T-helper 9 cell (primary cell): ENCODE results near the gene TMEM42.
A peak's percentile ranks its signal among the peaks of the same experiment; 100 is the strongest.
"Not testable (repeated sequence)": the region's sequence is repeated elsewhere in the genome, so short reads cannot be mapped to it uniquely, and the experiment has no call there.

Experiments
- DNase-seq: peaks from one replicate; pipeline ENCODE4 v3.0.0-alpha.2; 2020
- total RNA-seq, 2 donors: gene quantifications; one replicate each; lab custom pipeline; 2026; lab: John Stamatoyannopoulos, UW

Gene TMEM42
- 5.8 to 12.3 reads per million in 2 donors for total RNA-seq

DNA sequence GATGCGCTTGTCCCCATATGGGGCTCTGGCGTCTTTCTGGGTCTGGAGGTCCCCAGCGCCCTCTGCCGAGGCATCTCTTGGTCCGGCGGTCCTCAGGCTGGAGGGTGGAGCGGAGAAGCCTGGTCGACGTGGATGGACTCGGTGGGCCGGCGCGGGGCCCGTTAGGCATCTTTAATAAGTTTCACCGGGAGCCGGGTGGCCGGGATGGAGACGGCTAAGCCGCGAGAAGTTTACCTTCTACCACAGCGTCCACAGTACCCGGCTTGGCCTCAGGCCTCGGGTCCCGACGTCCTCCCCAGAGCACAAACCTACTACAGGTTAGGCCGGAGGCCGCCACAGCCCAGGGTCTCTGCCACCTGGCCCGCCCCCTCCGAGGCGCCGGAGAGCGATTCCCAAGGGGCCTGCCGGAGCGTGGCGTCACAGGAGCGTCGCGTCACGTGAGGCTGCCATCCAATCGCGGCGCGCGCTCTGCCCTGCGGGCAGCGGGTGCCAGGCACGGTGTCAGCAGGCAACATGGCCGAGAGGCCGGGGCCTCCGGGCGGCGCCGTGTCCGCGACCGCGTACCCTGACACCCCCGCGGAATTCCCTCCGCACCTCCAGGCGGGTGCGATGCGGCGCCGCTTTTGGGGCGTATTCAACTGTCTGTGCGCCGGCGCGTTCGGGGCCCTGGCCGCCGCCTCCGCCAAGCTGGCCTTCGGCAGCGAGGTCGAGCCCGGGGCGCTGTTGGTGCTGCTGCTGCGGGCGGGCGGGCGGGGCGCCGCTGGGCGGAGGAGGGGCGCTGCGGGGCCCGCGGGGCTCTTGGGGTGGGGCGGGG, at the start of gene TMEM42:
Gene TMEM42, plus strand, starts transcription at position 501 of the 814 bp plus-strand sequence. Its CDS starts 13 bp downstream, at position 514.
- DNase-seq = peak; percentile 79

DNA sequence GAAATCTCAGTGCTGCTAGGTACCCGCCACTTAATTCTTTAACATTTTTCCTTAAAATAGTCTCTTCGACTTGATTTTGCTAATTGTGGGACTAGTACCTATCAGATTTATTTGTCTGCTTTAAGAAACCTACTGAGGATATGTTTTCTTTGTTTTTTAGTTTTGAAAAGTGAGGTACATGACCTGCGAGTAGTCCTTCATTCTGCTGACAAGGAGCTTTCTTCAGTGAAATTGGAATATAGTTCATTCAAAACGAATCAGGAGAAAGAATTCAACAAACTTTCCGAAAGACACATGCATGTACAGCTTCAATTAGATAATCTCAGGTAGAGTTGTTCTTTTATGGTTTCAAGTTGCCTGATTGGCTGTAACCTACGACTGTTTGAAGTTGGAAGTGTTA, 47.0 kb upstream of the TMEM42 start:
- no peak for DNase-seq

DNA sequence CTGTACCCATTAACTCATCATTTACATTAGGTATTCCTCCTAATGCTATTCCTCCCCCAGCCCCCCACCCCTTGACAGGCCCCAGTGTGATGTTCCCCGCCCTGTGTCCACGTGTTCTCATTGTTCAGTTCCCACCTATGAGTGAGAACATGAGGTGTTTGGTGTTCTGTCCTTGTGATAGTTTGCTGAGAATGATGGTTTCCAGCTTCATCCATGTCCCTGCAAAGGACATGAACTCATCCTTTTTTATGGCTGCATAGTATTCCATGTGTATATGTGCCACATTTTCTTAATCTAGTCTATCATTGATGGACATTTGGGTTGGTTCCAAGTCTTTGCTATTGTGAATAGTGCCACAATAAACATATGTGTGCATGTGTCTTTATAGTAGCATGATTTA, 45.4 kb upstream of the TMEM42 start:
- DNase-seq = not testable (repeated sequence)

DNA sequence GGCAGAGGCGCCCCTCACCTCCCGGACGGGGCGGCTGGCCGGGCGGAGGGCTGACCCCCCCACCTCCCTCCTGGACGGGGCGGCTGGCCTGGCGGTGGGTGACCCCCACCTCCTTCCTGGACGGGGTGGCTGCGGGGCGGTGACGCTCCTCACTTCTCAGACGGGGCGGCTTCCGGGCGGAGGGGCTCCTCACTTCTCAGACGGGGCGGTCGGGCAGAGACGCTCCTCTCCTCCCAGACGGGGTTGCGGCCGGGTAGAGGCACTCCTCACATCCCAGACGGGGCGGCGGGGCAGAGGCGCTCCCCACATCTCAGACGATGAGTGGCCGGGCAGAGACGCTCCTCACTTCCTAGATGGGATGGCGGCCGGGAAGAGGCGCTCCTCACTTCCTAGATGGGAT, 40.5 kb upstream of the TMEM42 start:
- not testable (repeated sequence) for DNase-seq

DNA sequence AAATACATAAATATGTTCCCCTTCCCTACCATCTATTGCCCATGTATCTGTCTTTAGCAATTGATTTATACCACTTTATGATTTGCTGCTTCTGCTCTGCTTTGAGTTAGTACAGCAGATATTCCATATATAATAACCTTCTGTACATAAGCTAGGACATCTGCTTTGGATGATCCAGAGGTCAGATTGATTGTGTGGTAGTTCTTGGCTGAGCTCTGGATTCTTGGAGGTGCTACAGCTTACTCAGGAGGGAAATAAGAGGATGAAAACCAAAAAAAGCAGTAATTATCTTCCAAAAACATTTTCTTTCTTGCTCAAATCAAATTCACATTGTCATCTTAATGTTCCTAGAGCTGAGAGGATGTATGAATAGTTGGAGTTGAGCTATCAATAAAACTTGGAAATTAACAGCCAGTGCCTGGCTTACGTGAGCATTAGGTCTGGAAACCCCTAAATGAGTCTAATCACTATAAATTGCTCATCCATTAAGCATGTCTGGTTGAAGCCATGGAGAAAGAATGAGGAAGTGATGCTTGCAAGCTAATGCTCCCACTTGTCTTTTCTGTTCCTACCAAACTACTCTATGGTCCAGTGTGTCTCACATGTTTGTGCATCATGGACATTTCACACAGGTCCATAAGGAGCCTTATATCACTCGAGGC, 36.3 kb upstream of the TMEM42 start:
- no peak for DNase-seq

DNA sequence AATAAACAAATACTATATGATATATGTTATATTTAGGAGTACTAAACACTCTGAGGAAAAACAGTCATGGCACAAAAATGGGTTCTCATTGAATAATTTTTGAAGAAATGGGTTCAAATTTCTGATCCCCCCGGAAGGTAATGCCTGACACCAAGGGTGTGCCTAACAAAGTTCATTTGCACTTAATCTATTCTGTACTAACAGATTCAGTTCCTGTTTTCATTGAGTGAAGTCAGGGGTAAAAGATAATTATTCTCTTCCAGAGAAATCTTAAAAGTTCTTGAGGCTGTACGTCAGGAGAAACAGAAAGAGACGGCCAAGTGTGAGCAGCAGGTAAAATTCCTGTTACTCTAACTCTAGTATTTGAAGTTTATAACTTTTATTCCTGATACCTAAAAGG, 34.5 kb upstream of the TMEM42 start:
- DNase-seq = no peak

DNA sequence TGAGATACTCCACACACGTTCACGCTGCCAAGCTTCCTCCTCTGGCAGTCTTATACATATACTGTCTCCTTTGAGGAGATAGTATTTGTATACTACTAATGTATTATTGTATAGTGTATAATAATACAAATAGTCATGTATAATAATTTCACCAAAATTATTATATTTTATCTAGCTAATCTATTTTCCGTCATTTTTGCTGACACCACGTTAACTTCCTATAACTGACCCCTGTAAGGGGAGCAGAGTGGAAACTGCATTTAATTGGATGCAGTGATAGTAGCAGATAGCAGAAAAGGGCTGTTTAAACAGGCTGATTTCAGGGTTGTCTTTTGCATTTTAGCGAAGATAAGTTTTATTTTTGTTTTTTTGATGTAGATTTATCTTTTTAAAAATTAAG, 30.5 kb upstream of the TMEM42 start:
- DNase-seq = no peak

DNA sequence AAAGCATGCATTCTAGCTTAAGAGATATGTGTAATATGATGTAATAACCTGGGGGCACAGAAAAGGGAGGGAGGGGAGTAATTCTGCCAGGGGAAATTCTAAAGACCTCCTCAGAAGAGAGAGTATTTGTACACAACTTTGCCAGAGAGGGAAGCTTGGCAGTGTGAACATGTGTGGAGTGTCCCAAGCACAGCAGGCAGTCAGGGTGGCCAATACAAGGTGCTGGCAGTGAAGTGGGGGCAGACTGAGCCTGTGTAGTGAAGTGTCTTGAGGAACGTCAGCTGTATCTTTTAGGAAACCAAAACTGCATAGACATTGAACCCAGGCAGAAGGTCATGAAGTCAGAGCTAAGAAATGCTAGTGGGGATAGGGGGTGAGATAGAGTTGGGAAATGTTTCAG, 29.7 kb upstream of the TMEM42 start:
- no peak for DNase-seq

DNA sequence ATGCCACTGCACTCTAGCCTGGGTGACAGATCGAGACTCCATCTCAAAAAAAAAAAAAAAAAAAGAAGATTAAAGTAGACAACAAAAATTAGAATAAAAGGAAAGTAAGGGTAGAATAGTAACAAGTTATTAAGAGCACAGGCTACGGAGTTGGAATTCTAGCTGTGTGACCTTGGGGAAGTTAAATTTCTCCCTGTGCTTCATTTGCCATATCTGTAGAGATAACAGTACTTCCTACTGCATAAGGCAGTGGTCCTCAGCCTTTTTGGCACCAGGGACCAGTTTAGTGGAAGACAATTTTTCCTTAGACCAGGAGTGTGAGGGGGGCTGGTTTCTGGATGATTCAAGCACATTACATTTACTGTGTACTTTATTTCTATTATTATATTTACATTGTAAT, 28.7 kb upstream of the TMEM42 start:
- DNase-seq = no peak

DNA sequence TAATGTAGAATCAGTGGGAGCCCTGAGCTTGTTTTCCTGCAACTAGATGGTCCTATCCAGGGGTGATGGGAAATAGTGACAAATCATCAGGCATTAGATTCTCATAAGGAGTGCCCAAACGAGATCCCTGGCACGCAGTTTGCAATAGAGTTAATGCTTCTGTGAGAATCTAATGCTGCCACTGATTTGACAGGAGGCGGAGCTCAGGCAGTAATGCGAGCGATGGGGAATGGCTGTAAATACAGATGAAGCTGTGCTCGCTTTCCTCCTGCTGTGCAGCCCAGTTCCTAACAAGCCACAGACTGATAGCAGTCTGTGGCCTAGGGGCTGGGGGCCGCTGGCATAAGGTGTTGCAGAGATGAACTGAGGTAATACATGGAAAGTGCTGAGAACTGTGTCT, 28.3 kb upstream of the TMEM42 start:
- DNase-seq = no peak

DNA sequence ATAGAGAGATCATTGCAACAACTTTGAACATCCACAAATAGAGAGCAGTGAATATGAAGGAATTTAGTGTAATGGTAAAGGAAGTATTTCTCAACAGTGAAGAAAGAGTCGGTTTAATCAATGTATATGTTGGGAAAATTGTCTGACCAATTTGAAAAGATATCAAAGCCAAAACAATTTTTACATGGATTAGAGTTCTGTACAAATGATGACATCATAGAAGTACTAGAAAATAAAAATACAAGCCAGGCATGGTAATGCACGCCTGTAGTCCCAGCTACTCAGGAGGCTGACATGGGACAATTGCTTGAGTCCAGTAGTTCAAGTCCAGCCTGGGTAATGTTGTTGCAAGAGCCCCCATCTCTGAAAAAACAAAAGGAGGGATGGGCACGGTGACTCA, 26.0 kb upstream of the TMEM42 start:
- DNase-seq = no peak

DNA sequence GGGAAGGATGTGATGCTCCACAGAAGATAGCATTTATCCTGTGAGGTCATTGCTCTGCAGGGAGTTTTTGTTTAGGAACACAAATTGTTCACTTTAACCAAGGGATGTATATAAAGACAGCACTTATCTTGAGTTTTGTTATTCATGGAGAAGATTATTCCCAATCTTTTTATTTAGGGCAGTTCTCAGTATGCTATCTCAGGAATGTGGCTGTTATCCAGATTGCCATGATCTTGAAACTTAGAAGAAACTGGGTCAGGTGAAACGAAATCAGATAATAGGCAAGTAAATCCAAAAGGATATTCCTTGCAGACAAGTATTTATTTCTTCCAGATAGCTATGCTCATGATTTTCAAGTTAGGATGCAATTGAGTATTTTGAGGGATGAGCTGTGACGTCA, 19.3 kb upstream of the TMEM42 start:
- DNase-seq = no peak

DNA sequence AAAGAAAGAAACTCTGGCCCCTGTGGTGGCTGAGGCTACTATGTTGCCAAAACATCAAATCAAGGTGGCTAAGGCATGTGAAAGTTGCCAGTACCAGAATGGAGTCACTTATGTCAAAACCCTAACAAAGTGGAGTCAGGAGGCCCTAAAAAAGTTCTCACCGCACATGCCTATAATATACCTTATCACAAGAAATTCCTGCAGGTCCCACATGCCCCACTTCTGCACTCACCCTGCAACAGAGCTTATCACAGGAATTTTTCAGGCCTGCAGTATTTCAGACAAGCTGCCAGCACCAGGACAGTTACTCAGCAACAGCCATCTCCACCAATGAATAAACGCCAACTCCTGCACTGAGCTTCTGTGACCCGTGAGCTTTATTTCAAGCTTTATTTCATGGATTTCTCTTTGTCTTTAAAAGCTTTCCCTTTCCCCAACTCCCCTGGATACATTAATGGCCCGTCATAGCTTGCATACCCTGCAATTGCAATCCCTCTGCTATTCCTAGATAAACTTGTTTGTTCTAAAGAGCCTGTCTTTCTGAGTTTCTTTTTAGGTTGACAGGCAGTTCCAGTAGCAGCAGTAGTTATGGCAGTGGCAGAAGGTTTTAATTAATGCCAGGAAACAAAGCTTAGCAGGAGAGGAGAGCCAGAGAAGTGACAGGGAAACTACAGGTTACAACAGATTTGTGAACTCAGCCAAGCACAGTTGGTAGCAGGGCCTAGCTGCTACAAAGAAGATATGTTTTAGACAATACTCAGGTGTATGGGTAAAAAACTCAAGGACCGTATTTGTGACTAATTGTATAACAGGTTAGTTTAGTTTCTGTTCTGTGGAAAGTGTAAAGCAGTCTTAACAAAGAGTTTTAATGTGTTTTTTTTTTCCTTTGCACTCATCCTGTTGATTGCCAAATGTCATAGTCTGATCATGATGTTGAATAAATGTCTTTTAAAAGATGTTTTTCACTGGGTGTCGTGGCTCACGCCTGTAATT, 15.9 kb upstream of the TMEM42 start:
- no peak for DNase-seq

DNA sequence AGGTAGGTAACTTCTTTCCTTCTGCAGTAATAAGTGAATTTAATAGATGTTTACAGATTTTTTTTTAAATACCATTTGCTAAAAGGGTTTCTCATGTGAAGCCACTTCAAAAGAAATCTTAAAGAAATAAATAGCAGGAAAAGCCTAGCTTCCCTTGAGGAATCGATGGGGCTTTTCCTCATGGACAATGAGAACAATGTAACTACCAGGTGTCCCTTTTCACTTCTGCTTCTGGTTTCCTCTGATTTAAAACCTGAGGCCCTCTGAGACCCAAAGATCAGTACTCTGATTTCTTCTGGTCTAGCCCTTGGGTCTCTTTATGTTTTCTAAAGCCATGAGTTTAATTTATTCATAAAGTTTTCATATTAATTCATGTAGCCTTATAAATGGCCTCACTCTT, 13.1 kb upstream of the TMEM42 start:
- DNase-seq = no peak

DNA sequence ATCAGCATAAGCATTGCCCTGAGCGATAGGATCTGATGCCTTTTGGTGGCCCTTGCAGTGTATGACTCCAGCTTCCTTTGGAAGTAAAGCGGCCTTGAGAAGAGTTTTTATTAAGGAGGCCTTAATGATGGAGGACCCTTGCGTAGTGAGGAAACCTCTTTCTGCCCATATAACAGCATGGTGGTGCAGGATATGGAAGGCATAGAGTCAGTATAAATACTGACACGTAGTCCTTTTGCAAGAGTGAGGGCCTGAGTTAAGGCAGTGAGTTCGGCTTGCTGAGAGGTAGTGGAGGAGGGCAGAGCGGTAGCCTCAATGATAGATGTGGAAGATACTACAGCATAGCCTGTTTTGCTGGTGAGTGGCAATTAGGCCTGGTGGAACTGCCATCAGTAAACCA, 5.0 kb upstream of the TMEM42 start:
- not testable (repeated sequence) for DNase-seq

DNA sequence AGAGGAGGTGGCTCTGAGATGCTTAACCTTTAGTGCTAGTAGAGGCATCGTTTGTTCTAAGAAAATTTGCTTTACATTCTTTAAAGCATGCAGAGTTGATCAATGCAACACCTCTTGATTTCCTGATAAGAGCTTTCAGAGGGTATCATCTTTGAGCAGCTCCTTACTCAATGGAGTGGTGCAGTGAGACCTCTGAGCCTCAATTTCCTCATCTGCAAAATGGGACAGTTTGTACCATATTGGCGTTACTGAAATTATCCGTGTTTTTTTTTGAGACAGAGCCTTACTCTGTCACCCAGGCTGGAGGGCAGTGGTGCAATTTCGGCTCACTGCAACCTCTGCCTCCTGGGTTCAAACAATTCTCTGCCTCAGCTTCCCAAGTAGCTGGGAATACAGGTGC, 1.6 kb upstream of the TMEM42 start:
- DNase-seq = no peak

DNA sequence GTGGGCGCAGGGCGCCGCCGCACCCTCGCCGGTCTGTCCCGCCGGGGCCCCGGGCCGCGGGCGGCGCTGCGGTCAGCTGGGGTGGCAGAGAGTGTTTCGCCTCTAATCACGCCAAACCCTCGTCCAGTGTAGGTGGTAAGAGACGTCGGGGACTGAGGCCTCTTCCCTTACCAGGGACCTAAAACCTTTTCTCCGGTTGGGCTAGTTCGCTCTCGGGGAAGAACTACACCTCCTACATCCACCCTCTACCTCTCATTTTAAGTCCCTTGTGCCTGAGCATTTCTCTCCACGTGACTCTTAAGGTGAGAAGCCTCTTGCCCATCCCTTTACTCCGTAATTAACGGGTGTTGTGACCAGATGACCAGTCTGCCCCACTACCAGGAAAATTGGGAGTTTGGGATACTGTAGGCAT, 520 bp downstream of the TMEM42 start:
- no peak for DNase-seq

DNA sequence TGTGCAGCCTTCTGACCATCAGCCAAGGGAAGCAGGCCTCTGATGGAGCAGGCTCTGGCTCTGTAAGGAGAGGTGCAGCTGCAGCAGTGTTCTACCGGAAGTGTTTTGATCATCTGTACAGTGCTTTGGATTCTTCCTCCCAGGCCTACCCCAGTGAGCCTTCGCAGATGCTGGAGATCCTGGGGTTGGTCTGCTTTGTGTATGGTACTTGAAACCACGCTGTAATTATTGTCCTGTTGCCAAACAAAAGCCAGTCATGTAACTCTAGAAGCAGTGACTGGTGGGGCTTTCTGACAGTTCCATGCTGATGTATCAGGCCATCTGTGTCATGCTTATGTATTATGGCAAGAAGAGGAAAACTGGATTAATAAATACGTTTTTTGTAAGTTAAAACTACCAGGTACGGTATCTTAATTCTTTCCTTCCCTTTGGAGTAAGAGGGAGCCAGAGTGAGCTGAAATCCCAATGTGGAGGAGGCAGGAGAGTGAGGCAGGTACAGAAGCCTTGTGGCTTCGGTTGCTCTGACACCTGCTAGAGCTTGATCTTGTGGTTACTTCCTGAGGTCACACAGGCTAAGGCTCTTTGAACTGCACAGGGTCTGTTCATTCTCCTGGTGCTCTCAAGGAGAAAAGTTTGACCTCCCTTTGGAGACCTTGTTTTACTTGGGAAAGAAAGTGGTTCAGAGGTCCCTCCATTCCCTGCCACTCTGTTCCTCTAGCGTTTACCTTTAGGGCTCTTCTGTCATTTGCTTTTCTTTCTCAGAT, 3.7 kb downstream of the TMEM42 start:
- DNase-seq = no peak

DNA sequence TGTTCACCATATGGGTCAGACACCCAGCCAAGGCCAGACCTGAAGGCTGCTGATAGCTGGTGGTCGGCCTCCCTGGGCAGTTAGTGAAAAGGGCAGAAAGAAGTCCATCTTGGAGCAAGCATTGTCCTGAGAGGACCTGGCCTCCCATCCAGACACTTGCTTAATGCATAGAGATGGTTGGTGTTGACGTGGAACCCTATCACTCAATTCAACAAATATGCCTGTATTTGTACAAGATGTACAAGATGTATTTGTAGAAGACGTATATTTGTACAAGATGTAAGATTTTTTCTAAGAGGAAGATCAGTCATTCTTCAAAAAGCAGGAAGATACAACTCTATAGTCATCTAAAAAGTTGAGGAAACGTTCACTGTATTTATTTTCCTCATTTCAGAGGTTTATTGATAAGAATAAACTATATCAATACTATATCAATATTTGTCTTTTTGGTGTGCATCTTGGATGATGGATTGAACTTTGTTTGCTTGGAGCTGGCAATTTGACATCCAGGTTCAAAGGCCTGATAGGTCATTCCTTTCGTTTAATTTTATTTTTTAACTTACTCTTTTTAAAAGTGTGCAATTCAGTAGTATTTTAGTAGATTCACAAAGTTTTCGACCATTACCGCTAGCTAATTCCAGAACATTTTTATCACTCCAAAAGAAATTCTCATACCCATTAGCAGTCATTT, 5.9 kb downstream of the TMEM42 start:
- DNase-seq = no peak

DNA sequence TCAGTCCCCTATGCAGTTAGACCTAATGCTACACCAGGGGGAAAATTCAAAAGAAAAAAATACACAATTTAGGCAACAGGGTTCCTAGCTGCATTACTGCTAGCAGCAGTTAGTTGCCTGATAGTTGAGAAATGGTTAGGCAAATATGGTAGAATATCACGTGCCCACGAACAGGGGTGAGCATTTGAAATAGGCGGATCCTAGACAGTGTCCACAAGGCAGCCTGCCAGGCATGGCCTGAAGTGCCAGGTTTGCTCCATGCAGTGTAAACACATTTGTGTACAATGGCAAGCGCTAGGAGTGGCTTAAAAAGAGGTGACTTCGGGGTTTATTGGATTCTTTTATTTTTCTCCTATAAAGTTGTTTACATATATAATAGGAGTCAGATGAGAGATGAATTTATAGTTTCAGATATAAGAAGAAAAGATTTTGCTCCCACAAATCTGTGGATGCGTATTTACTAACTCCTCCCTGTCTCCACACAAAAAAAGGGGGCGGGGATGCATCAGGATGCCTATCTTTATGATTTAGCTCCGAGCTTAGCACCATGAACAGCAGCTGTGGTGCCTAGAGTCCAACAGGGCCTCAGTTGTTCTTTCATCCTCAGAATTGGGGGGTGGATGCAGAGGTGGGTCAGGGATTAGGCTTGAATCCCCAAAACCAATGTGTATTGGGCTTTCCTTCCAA, 8.8 kb downstream of the TMEM42 start:
- no peak for DNase-seq

DNA sequence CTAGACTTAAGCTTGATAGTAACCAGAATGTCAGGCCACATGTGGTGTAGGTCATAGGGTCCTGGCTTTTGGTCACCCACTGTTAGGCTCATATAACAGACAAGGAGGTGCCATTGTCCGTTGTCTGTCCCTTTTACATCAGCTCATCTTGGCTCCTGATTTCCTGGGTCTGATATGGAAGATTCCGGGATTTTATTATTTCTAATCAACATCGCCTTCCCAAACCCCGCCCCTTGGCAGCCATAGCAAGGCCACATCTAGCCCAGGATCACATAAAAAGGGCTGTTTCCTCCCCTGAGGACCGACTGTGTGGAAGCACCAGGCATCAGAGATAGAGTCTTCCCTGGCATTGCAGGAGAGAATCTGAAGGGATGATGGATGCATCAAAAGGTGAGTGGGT, 12.6 kb downstream of the TMEM42 start, which contains the start of gene TGM4:
Gene TGM4, plus strand, starts transcription at position 301 of the 400 bp plus-strand sequence. Its CDS starts 71 bp downstream, at position 372.
- DNase-seq = no peak
